Right atrium auricular region (tissue), 2 donors: ENCODE results near the gene RAPGEF1. TPM values are rescaled to one million over a fixed set of nuclear protein-coding genes. Genes with fewer than 3 reads are reported as not detected.

Experiments used
- DNase-seq: peaks from one replicate; pipeline ENCODE4 v3.0.0-alpha.2; 2019; ENCODE audit warnings: low spot score
- H3K27ac ChIP-seq, 2 donors: fragments of 200-600 bp; sonication (generic); 1 replicate in 1 of 2; 2 replicates in 1 of 2; pipeline ENCODE4 v1.5.1; 2016 to 2019
- H3K27me3 ChIP-seq, 2 donors: fragments of 200-600 bp; sonication (generic); one replicate each; pipeline versions ENCODE4 v1.5.1 to v1.6.0; 2017 to 2019
- H3K36me3 ChIP-seq: fragments of 200-600 bp; sonication (generic); one replicate; pipeline ENCODE4 v1.5.1; 2016
- H3K4me1 ChIP-seq, 2 donors: fragments of 200-600 bp; sonication (generic); one replicate each; pipeline versions ENCODE4 v1.5.1 to v1.6.0; 2017 to 2019
- H3K4me3 ChIP-seq, 2 donors: fragments of 200-600 bp; sonication (generic); 1 replicate in 1 of 2; 2 replicates in 1 of 2; pipeline ENCODE4 v1.5.1; 2017 to 2019; ENCODE audit warnings: mild to moderate bottlenecking in 1 of 2, moderate library complexity in 1 of 2
- H3K9me3 ChIP-seq, 2 donors: fragments of 200-600 bp; sonication (generic); one replicate each; pipeline ENCODE4 v1.5.1; 2019
- total RNA-seq, 2 donors: library from RNA; depleted of rRNA; stranded (reverse); fragments of >200 nt; gene quantifications; one replicate each; pipeline ENCODE4 v1.1.0, GENCODE V29; 2016
- TF ChIP-seq, protein P1 (sequence below), 2 donors: fragments of 200-600 bp; sonication (generic); IDR thresholded peaks; one replicate each; pipeline ENCODE4 v1.5.1; 2019; ENCODE audit warnings: antibody characterized with exemption in 2 of 2

RAPGEF1 gene
- total RNA-seq, 2 donors from 2014 or later, result 59.5 to 65.1 TPM

DNA sequence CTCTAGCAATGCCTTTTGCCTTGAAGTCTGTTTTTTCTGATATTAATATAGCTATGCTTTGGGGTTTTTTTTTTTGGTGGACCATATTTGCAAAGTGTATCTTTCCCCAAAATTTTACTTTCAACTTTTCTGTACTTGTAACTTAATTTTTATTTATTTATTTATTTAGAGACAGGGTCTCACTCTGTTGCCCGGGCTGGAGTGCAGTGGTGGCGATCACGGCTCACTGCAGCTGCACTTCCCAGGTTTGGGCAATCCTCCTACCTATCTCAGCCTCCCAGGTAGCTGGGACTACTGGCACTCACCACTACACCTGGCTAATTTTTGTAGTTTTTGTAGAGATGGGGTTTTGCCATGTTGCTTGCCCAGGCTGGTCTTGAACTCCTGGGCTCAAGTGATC is 173.7 kb downstream of the RAPGEF1 start:
- H3K27me3 ChIP-seq, result no peaks in the 10 kb centered on the region

DNA sequence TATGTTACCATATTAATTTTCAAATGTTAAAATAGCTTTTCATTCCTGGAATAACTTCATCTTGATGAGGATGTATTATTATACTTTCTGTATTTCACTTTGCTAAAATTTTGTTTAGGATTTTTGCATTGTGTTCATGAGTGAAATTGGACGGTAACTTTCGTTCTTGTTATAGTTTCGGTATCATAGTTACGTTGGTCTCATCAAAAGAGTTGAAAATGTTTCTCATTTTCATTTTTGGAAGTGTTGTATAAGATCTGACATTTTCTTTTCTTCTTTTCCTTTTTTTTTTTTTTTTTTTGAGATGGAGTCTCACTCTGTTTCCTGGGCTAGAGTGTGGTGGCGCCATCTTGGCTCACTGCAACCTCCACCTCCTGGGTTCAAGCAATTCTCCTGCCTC is 174.5 kb downstream of the RAPGEF1 start:
- TF ChIP-seq, protein P1, sequence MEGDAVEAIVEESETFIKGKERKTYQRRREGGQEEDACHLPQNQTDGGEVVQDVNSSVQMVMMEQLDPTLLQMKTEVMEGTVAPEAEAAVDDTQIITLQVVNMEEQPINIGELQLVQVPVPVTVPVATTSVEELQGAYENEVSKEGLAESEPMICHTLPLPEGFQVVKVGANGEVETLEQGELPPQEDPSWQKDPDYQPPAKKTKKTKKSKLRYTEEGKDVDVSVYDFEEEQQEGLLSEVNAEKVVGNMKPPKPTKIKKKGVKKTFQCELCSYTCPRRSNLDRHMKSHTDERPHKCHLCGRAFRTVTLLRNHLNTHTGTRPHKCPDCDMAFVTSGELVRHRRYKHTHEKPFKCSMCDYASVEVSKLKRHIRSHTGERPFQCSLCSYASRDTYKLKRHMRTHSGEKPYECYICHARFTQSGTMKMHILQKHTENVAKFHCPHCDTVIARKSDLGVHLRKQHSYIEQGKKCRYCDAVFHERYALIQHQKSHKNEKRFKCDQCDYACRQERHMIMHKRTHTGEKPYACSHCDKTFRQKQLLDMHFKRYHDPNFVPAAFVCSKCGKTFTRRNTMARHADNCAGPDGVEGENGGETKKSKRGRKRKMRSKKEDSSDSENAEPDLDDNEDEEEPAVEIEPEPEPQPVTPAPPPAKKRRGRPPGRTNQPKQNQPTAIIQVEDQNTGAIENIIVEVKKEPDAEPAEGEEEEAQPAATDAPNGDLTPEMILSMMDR (IDR thresholded peaks at IDR 0.05), result no peak
- no peaks in the 10 kb centered on the region for H3K27me3 ChIP-seq
- no peaks in the 10 kb centered on the region for H3K4me1 ChIP-seq
- H3K9me3 ChIP-seq, result peaks cover 0 to 10% of the 10 kb centered on the region in 2 donors
- no peak overlapping the region for H3K4me3 ChIP-seq
- DNase-seq, result no peak
- no peak overlapping the region for H3K27ac ChIP-seq
- peaks cover 6% of the 10 kb centered on the region for H3K36me3 ChIP-seq

More for the DNA sequence above, 173.7 kb downstream of the RAPGEF1 start:
- Histone ChIP-seq H3K4me3 (no peak overlapping the region), H3K36me3 (peaks cover 6% of the 10 kb centered on the region), H3K4me1 (no peaks in the 10 kb centered on the region), H3K27ac (no peak overlapping the region), H3K9me3 (peaks cover 0 to 10% of the 10 kb centered on the region in 2 donors)
- DNase-seq, result no peak
- TF ChIP-seq, protein P1 (IDR thresholded peaks at IDR 0.05), result no peak

DNA sequence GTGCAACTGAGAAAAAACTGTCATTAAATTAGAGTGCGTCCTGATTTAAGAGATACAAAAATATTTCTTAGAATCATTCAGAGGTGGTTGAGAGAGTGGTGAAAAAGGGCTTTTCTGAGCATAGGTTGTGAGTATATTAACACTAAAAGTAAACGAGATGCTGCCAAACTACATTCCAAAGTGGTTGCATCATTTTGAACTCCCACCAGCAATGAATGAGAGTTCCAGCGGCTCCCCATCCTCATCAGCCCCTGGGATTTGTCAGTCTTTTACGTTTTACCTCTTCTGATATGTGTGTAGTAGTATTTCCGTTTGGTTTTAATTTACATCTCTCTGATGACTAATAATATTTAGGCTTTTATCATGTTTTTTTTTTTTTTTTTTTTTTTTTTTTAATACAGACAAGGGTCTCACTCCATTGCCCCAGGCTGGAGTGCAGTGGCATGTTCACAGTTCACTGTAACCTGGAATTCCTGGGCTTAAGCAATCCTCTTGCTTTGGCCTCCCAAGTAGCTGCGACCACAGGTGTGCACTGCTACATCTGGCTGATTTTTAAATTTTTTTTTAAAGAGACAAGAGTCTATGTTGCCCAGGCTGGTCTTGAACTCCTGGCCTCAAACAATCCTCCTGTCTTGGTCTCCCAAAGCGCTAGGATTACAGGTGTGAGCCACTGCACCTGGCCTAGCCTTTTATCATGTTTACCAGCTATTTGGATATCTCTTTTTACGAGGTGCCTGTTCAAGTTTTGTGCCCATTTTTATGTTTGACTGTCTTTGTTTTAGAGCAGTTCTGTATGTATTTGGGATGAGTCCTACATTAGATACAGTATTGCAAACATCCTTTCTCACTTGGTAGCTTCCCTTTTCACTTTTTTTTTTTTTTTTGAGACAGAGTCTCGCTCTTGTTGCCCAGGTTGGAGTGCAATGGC is 177.6 kb downstream of the RAPGEF1 start:
- H3K4me3 ChIP-seq, result no peak overlapping the region
- H3K9me3 ChIP-seq, result peaks cover 0 to 10% of the 10 kb centered on the region in 2 donors
- H3K36me3 ChIP-seq, result no peaks in the 10 kb centered on the region
- H3K27ac ChIP-seq, result no peak overlapping the region
- no peaks in the 10 kb centered on the region for H3K4me1 ChIP-seq
- DNase-seq, result no peak
- no peaks in the 10 kb centered on the region for H3K27me3 ChIP-seq
- TF ChIP-seq, protein P1 (IDR thresholded peaks at IDR 0.05), result no peak

DNA sequence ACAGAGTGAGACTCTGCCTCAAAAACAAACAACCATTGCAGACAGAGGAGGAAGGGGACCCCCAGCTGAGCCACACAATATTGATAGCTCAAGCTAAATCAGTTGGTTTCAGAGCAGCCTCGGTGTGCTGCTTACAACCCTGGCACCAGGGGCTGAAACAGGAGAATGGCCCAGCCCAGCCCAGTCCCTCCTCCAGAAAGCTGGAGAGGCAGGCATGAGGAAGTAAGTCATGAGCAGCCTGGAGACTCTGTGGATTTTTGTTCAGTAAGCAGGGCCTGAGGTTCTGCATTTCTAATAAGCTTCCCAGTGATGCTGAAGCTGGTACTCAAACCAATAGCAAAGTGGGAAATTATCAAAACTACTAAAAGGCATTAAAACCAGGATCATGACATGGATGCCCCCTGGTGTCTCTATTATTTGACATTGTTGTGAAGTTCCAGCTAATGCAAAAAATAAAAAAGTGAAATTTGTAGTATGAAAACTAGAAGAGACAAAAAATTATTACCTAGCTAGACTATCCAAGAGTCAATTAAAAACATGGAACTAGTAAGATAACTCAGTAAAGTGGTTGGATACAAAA is 180.4 kb downstream of the RAPGEF1 start:
- Histone ChIP-seq H3K36me3 (no peaks in the 10 kb centered on the region), H3K27ac (no peak overlapping the region), H3K27me3 (peaks cover 0 to 5% of the 10 kb centered on the region in 2 donors), H3K9me3 (peaks cover 0 to 10% of the 10 kb centered on the region in 2 donors), H3K4me3 (no peak overlapping the region), H3K4me1 (no peaks in the 10 kb centered on the region)
- TF ChIP-seq, protein P1 (IDR thresholded peaks at IDR 0.05), result no peak
- DNase-seq, result no peak

DNA sequence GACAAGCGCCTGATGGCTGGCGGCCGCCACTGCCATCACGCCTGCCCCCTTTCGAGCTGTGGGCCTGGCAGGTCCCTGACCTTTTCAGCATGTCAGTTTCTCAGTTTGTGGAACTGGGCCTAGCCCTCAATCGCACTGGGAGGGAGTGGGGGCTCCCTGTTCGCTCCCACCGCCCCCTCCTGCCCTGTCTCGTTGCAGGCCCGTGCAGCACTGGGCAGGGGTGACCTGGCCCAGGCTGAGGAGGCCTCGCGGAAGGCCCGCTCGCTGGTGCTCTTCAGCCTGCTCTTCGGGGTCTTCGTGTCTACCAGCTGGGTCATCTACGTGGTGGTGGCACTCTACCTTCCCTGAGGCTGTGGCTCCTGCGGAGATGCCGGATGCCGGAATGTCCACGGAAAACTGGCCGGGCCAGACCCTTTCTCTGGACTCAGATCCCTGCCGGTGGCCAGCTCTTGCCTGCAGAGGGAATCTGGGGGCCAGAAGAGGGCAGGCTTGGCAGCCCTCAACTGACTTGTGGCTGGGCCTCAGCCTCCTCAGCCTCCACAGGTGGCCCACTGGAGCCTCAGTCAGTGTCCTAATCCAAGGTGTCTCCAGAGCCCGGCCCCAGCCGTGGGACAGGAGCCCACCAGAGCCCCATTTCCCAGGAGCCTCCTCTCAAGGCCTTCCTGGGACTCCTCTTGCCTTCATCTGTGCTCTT is 181.9 kb downstream of the RAPGEF1 start:
- no peak overlapping the region for H3K27ac ChIP-seq
- H3K36me3 ChIP-seq, result no peaks in the 10 kb centered on the region
- peaks cover 0 to 12% of the 10 kb centered on the region in 2 donors for H3K9me3 ChIP-seq
- DNase-seq, result no peak
- H3K27me3 ChIP-seq, result peaks cover 0 to 5% of the 10 kb centered on the region in 2 donors
- H3K4me1 ChIP-seq, result no peaks in the 10 kb centered on the region
- TF ChIP-seq, protein P1 (IDR thresholded peaks at IDR 0.05), result no peak
- no peak overlapping the region for H3K4me3 ChIP-seq
